MV-4-11 (cell line): Measurements from ENCODE around the gene ETS2.

Source experiments
- DNase-seq: peaks from one replicate; lab custom pipeline; 2025; lab: John Stamatoyannopoulos, UW

ETS2 gene

DNA sequence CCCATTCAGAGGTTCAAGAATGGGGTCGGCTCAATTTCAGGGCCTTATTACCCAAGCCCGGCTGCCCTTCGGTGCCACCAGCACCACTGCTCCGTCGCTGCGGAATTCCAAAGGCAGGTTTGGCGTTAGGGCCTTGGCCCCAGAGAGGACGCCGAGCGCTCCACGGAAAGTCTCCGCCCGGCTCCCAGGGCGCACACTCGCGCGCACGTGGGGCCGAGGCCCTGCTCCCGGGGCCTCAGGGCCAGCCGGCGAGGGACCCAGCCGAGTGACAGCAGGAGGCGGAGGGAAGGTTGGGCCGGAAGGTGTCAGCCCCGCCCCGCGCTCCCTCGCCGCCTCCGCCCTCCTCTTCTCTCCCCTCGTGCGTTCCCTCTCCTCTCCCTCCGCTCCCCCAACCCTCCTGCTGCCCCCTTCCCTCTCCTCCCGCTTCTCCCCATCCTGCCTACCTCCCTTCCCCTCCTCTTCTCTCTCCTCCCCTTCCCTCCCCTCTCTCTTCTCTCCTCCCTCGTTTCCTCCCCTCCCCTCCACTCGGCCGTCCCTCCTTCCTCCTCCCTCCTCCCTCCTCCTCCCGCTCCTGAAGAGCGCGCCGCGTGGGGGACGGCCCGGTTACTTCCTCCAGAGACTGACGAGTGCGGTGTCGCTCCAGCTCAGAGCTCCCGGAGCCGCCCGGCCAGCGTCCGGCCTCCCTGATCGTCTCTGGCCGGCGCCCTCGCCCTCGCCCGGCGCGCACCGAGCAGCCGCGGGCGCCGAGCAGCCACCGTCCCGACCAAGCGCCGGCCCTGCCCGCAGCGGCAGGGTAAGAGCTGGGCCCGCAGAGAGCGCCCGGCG, at the start of gene ETS2:
ETS2 (plus strand) TSS at position 602 of the 825 bp plus-strand sequence. CDS start 4,106 bp downstream, outside the sequence.
- DNase-seq = peak; percentile 97

DNA sequence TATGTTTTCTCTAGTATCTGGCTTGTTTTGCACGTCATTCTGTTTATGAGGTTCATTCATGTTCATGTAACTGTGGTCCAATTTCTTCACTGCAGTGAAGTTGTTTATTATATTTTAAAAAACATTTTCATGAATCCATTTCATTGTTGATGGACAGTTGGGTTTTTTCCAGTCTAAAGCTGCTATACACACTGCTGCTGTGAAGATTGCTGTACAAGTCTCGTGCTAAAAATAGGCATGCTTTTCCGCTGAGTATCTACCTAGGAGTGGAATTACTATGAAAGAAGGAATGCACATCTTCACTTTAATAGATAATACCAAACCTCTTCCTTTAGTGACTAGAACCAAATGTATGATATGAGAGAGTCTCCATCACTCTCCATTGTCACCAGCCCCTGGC, 49.0 kb upstream of the ETS2 start:
- no peak for DNase-seq

DNA sequence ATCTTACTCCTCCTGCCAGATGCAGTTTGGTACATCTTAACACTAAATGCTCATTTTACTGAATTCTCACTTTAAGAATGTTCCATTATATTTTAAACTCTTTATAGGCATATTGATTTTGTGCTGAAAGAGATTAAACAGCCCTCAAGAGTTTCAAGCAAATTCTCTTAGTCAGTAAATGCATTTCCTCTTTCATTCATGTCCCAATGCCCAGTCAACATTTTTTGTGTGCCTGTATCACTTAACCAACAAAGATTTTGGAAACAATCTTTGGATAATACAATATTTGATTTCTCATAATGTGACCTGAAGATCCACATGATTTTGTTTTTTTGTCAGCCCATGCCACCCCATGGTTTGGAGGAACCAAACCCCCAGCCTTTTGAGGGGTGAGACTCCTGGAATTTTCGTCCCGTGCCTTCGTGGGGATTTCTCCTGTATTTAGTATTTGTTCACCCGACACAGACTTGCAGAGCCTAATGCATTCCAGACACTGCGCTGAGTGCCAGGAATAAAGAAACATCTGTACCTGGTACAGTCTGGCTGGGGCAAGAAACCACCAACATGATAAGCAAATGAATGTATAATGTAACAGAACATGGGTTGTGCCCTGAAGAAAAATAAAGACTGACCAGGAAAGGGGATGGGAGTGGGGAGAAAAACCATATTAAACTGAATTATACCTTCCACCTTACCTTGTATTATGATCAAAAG, 47.1 kb upstream of the ETS2 start:
- DNase-seq = peak; percentile 54

DNA sequence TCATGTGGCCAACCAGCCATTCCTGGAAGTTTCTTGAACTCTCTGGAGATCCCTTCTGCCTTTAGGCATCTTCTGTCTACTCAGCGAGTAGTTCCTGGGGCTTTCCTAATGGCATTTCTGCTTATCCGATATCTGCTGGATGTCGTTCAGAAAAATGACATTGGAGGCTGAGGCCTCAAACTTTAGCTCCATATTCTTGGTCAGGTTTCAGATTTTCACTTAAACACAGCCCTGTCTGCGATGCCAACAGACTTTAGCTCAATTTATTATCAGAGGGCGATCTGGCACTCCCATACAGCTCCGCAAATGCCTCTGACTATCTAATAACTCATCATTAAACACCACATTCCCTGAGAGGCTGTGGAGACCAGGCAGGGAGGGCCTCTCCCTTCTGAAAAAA, 46.3 kb upstream of the ETS2 start:
- DNase-seq = no peak

DNA sequence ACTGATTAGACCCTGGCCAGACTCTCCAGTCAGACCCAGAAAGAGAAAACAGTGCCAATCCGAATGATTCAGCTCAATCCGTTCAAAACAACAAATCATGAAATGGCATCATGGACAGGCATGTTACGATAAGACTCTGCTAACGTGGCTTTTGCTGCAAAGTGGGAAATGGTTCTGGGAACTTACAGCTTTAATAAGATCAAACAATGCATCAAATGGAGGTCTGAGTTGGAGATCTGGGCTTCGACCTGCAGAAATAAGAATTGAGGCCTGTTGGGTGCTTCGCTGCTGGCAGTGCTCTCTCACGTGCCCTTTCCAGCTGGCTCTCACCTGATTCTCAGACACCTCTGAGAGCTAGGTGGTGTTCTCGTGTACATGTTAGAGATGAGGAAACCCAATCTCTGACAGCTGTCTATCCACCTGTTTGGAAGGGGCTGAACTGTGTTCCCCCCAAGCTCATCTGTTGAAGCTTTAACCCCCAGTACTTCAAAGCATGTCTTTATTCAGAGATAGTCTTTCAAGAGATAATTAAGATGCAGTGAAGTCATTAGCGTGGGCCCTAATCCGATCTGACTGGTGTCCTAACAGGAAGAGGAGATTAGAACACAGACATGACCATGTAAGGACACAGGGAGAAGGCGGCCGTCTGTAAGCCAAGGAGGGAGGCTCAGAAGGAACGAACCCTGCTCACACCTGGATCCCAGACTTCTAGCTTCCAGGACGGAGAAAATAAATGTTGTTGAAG, 45.5 kb upstream of the ETS2 start:
- no peak for DNase-seq

DNA sequence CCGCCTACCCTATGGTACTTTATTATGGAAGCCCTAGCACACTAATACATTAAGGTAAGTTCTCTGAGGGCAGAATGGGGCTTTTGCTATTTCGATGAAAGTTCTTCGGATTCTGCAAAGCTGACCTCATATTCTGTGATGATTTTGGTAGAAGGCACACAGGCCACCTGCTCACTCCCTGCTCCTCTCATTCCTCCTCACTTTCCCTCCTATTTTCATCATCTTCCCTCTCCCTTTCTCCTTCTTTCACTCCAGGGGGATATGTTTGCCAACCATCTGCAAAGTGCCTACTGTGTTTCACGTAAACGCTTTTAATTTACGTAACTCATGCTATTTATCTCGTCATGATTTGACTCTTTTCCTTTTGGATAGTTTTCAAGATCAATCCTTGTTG, 45.0 kb upstream of the ETS2 start:
- no peak for DNase-seq

DNA sequence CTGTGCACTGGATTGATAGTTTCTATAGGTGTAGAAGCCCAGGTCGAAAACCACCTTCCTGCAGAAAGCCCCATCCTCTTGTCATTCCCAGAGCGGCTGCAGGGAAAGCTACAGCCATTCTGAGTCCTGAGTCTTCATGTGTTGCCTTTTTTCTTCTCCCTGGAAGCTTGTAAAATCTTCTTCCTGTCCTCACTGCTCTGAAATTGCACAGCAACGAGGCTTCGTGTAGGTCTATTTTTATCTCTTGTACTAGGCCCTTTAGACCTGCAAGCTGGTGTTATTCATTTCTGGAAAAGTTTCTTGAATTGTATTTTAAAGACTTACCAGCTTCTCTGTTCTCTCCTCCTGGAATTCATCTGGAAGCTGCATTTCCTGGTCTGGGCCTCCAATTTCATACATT, 44.2 kb upstream of the ETS2 start:
- no peak for DNase-seq

DNA sequence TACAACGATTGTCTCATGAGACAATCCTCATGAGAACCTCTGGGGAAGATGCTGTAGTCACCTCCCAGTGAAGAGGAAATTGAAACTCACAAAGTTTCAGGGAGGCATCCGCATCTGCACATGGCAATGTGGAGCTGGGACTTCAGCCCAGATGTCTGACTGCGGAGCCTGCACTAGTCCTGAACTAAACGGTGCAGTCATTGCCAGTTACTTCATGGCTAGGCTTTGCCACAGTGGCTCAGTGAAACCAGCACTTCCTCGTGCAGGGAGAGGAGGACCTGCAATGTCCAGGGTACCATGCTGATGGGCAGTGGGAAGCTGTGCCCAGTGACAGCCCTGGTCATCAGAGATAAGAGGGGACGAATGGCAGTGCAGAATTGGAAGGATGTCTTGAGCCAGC, 40.7 kb upstream of the ETS2 start:
- peak; percentile 78 for DNase-seq

DNA sequence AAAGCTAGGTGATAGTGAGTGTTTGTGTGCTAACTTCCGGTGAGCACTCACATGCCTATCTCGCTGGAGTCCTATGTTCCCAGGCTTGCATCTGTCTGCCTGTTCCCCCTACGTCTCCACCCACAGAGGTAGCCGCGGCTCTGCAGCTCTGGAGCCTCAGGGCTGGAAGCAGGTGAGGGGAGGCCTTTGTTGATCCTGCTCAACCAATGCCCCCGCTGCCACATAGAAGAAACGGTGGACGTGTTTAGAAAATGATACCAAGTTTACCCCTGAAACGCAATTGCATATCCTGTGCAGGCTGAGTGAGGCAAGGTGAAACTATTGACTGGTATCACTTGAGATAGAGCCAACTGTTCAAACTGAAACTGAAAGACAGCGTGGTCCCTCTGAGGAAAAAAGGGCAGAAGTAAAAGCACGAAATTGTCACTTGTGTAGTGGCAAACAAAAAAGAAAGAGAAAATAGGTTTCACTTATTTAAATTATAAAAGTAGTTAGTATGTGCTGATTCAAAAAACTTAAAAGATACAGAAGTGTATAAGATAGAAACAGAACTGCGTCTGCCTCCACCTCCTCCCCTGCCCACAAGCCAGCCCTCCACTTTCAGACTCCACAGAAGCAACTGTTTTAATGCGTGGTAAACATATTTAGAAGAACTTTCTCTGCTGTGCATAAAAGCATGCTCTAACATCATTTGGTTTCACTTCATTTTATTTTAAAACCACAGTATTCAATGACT, 38.6 kb upstream of the ETS2 start:
- DNase-seq = peak; percentile 79

DNA sequence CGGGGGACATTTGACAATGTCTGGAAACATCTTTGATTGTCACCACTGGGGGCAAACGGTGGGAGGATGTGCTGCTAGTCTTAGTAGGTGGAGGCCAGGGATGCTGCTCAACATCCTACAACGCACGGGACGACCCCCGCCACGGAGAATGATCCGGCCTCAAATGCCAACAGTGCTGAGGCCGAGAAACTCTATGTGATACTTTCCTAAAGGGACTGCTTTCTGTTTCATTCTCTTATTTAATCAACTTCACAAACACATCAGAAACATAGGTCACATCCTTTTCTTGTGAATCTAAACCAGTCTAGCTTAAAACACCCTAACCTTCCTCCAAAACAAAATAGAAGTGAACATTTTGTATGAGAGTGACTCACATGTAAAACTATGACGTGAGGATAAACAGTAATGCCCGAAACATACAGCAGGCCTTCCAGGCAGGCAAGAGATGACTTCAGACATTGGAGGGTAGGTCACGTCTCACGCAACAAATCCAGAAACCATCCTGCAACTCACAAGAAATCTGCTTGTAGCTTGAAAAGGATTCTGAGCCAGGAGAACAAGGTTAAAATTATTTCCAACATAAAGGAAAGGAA, 37.2 kb upstream of the ETS2 start:
- no peak for DNase-seq

DNA sequence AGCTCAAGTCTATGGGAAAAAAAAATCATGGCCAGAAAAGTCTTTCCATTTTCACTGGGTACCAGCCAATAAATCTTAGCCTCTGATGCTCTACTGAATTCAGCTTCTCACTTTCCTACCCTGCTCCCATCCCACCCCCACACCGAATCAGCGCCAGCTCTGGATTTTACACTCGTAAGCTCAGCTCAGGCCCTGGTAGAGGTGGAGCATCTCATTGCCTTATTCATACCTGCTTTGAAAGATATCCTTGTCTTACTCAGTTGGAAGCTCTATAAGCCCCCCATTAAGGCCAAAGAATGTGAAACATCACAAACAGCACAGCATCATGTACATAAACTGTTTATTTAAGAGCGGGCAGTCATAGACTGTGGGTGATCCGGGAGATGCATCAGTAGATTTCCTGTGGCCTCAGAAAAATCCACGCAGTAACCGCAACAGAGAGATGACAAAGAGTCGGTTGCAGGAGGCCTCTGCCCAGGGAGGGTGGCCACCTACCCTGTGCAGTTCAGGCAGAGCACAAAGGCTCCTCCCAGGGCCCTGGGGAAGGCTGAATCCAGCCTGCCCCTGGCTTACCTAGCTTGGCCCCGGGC, 36.4 kb upstream of the ETS2 start:
- peak; percentile 59 for DNase-seq

DNA sequence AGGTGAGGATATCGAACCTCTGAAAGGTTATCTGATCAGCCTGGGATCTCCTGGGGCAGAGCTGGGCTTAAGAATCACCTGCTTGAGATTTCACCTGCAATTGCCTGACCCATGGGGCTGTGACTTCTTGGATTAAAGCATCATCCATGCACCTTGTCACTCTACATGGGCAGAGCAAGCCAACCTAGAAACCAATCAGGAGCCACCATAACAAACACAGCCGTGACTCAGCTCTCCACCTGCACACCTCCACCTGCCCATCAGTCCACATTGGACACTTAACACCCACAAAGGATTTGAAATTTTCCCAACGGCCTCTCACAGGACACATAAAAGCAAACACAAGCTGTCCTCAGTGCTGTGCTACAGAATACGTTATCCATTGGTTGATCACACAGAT, 35.1 kb upstream of the ETS2 start:
- DNase-seq = no peak

DNA sequence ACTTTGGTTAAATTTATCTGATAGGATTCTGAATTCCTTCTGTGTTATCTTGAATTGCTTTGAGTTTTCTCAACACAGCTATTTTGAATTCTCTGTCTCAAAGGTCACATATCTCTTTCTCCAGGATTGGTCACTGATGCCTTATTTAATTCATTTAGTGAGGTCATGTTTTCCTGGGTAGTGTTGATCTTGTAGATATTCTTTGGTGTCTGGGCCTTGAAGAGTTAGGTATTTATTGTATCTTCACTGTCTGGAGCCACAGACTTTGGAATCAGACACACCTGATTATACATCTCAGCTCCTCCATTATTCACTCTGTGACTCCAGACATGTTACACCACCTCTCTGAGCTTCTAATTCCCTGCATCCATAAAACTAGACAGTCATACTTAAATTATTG, 34.2 kb upstream of the ETS2 start:
- no peak for DNase-seq

DNA sequence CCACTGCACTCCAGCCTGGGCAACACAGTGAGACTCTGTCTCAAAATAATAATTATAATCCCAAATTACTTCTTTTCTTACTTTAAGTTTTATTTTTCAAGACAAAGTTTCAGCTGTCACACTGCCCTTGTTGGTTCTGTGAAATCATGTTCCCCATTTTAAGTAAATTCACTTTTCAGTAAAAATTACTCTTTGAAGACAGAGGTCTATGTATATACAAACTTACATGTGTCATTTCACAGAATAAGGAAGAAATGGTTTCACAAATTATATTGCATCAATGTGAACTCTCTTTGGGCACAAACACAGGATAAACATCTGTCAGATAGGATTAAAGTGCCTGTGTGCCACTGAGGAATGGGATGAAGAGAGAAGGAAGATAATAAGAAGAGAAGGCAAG, 33.1 kb upstream of the ETS2 start:
- peak; percentile 91 for DNase-seq

DNA sequence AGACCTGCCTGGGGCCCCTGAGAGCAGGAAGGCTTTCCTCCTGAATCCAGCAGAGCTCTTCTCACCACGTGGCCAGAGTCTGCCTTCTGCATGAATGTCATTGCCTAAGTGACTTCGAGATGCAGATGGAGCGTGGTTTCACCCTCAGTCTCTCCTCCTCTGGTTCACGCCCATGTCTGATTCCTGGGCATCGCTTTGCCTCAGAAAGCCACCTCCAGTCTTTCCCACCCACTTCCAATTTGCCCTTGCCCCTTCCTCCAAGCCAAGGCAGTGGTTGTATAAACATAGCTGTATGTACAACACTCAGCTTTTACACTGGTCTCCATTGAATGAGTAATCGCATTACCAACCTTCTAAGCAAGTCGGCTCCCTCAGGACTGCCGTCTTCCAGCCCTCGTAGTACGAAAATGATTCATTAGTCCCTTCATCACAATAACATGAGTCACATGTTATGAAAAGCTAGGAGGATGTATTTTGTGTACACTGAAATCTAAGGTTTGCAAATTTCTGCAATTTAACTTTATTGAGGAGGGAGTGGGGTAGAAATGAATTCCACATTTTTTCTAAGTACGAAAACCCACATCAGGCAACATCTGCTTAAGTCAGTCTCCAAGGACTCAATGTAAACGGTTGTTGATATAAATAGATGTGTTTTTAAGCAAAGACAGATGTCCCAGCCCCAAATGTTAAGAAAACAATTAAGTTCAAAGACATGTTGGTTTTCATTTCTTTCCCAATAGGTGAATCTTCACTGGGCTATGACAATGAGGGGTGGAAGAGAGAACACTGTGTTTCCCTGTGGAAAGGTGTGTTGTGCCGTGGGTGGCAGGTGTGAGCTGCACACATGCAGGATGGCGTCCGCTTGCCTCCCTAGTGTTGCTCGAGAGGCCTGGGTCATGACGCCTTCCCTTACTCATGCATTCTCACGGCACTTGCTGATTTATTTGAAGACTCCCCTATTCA, 32.3 kb upstream of the ETS2 start:
- DNase-seq = peak; percentile 65

DNA sequence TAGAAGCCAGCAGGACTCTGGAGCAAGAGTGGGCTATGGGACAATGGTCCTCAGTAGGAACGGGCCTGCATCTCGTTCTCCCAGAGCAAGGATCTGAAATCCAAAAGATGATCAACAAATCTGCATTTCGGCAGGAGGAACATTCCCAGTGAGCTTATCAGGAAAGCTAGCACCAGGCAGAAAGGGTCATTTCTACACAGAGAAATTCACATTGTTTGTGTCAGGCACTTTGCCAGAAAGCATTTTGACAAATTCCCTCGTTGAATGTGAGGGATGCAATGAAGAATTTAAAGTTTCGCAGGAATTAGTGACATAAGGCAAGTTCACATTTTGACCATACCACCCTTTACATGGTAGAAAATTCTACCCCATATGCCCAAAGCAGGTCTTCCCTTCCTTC, 31.6 kb upstream of the ETS2 start:
- no peak for DNase-seq

DNA sequence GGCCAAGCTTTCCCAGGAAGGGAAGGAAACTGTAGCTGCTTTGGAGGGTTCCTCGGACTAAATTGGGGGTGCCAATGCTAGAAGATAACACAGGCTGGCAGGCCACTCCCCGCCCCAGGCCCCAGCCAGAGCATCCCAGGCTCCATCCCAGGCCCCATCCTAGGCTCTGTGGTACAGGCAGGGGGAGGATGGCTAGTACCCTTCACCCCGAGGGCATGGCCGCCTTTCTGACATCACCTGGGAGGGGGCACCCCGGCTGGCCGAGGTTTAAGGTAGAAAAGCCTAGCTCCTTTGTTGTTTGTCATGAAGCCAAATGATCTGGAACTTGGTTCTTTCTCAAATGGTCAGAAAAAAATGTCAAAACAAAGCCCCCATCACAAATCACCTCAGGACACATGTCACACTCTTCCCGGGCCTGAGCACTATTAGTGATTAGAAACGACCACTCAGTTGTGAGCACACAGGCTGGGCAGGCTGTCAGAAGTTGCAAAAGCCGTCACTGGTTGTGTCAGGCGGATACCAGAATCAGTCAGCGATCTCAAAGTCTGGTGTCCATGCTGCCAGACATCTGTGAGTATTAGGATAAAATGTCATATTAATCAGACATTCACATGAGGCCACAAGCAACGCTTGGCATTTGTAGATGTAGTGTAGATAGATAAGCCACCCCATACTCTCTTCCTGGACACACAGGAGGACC, 31.0 kb upstream of the ETS2 start:
- DNase-seq = no peak

DNA sequence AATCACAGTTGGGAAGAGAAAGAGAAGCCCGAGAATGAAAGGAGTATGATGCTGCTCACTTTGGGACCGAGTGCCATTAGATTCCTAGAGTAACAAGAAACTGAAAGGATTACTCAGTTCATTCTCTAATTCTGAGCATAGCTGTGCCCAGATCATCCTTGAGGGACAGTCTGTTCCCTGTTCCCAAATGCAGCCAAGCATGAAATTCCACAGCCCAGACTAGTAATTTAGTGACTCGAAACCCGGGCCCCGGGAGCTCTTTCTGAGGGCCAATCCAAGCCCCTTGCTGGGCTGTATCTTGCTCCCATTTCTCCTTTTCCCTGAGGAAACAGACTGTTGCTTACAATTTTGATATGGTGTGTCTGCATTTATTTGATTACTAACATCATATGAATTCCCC, 30.0 kb upstream of the ETS2 start:
- no peak for DNase-seq

DNA sequence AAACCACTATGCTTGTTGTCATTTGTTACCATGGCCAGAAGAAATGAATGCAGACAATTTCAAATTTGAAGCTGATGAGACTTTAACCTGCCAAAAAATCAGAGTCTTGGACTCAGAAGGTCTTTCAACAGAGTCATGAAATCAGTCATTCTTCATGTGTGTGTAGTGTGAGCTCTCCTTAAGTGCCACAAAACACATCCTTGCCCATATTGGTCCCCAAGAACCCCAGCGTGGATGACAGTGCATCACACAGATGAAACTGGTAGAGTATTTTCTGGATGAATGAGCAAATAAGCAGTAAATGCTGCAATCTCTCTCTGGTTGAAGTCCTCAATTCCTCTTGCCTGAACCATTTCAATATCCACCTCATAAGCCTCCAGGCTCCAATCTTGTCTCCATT, 28.7 kb upstream of the ETS2 start:
- no peak for DNase-seq

DNA sequence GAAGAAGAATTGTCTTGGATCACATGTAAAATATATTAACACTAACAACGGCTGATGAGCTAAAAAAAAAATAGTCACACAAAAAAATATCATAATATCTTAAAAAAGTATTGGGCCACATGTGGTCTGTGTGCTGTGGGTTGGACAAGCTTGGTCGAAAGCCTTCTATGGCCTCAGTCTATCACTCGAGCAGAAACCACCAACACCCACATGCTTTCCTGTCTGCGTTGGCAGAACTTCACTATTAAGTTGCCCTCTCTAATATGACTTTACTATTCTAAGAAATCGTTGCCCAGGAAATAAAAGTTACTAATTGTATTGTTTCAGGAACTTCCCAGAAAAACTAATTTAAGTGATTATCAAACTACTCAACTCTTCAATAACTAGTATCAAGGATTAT, 28.2 kb upstream of the ETS2 start:
- DNase-seq = peak; percentile 18
